GM21786 (cell line): ENCODE data around the gene RAB37.

ENCODE experiments used
- ATAC-seq: cut with Tn5 transposase; IDR thresholded peaks from one replicate; pipeline ENCODE4 v1.9.1; 2021; ENCODE audit not compliant: unreplicated experiment

Gene RAB37

DNA sequence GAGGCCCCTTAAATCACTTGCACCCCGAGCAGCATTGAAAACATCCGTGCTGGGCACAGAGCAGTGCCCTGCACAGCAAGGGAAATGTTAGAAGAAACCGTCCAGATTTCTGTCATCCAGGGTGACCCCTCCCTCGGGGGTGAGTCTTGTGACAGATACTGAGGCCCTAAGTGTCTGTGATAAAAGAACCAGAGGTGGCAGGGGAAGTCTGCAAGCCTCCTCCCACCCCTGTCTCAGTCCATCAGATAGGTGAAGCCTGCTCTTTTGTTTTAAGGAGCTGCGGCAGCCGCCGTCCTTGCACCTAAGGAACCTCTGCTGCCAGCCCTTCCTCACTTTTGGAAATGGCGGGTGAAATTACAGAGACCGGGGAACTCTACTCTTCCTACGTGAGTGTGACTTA is 39.9 kb downstream of the RAB37 start:
- ATAC-seq: no peak

DNA sequence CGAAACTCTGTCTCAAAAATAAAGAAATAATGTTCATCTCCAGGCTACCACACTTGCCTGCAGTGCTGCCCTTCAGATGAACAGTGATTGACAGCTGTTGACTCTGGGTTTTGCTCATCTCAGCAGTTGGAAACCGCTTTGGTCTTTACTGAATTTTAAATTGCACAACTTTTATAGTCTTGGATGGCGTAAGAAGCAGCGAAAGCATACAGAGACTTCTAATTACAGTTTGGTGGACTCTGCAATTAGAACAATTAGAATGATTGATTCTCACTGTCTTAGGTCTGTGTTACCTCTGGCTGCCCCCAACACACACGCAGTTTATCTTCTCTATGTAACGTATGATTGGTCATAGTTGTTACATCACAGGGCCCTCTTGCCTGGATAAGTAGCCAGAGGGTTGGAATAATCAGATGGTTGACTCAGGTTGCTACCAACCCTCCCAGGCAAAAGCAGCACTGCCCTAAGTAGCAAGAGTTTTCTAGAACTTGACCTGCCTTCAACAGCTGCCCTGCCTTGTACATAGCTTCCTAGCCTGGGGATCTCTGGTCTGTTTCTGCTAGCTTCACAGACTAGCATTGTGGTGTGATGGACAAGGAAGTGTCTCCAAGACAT is 41.0 kb downstream of the RAB37 start:
- ATAC-seq: no peak

DNA sequence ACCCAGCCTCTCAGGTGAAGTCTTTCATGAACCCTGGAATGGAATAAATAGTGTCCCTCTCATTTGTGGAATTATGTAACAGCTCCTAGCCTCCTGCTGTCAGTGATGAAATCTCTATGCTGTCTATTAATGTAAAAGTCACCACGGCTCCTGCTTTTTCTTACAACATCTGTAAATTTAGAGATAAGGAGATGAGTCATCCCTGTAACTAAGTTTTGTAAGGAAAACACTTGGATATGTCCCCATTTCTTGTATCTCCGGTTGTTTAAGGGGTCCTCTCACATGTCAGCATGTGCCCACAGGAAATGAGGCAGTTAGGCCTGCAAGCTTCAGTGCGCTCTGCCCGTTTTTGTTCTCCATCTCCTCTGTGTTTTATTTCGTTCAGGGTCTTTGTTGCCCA is 41.9 kb downstream of the RAB37 start:
- no peak for ATAC-seq

DNA sequence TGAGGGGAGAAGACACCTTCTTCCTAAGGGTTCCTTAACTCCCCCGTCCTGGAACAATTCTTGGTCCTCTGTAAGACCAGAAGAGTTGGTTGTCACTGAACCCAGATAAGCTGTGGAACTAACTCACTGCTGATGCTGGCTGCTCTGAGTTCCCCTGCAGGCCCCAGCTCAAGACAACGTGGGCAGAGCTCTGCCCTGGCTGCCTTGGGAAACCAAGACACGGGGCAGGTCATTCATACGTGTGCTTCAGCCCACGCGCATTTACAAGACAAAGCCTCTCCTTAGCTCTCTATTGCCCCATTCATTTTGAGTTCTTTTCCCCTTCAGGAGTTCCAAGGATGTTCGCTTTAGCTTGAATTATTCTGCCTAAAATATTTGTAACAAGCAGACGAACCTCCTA is 42.4 kb downstream of the RAB37 start:
- ATAC-seq: no peak

DNA sequence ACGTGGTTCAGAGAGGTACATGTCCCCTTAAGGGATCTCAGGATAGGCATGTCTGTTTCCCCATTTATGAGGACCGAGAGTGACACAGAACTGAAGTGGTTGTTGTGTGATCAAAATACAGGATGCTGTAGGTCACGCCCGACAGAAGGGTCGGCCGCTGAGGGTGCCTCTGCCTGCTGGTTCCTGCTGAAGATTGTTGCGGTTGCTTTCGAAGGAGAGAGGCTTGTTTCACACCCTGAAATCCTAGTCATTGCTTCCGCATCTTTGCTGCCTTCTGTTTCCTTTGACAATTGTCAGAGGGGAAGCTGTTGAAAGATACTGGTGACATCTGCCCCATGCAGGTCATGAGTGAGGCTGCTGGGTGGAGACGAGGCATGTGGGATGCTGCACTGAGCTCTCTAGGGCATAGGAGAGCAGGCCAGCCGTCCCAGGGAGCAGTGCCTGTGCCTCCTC is 42.9 kb downstream of the RAB37 start:
- no peak for ATAC-seq

DNA sequence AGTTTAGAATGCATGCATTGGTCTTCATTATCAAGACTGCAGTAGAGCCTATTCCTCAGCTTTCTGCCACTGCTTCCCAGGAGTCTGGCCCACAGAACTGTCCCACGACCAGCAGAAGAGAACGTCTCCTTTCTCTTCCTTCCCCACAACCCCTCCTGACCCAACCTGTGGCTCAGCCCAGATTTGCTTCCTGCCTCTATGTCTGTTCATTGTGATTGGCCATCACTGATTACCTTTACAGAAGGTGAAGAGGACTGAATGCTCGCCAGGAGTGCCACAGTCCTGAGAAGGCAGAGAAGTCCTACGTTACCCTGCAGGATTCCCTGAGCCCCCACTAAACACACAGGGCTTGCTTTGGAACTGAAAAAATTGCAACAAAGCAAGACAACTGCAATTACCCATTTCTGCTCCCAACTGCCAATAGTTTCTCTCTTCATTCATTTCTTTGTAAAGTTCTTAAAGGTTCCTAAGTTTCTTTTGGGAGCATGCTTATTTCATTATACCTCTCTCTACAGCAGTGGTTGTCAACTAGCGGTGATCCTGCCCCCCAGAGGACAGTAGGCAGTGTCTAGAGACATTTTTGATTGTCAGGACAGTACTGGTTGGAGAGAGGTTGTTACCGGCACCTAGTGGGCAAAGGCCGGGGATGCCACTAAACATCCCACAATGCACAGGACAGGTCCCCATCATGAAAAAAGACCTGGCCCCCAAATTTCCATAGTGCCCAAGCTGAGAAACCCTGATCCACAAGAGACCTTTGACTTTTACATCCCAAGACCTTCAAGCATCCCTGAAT is 43.6 kb downstream of the RAB37 start:
- ATAC-seq: no peak

DNA sequence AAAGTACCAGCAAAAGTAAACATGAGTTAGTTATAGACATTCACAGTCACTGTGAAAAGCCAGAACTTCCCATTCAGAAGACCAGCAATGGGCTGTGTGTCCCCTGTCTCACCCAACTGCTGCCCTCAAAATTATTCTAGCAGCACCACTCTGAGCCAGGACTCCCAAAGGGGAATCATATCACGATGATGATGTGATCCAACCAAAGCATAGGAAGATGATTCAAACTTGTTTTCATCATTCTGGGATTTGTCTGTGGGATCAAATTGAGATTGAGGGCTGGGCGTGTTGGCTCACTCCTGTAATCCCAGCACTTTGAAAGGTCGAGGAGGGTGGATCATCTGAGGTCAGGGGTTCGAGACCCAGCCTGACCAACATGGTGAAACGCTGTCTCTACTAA is 45.5 kb downstream of the RAB37 start:
- no peak for ATAC-seq

DNA sequence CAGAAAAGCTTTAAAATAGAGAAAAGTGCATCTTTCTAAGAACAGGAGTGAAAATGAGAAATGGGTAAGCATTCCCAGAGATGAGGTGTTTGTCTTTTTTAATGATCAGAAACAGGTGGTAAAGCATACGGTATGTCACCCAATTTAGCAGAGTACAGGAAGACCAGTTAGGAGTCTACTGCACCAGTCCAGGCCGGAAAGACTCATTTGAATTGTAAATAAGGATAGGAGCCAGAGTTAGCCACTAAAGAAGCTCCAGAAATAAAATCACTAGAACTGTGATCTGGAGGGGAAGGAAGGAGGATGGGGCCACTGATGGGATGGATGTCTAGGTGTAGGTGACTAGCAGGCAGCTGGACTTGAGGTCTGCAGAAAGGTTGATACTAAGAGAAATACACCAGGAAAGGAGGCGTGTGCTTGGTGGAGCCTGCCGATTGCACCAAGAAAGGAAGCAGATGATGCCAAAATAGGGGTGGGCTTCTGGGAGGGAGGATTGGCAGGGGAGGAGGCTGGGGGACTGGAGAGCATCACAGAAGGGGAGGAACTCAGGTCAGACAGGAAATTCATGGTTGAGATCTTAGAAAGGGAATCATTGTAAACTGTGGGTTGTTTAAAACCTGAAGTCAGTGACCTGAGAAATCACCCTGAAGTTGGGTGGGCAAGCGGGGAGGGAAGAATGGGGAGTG is 47.2 kb downstream of the RAB37 start:
- no peak for ATAC-seq

DNA sequence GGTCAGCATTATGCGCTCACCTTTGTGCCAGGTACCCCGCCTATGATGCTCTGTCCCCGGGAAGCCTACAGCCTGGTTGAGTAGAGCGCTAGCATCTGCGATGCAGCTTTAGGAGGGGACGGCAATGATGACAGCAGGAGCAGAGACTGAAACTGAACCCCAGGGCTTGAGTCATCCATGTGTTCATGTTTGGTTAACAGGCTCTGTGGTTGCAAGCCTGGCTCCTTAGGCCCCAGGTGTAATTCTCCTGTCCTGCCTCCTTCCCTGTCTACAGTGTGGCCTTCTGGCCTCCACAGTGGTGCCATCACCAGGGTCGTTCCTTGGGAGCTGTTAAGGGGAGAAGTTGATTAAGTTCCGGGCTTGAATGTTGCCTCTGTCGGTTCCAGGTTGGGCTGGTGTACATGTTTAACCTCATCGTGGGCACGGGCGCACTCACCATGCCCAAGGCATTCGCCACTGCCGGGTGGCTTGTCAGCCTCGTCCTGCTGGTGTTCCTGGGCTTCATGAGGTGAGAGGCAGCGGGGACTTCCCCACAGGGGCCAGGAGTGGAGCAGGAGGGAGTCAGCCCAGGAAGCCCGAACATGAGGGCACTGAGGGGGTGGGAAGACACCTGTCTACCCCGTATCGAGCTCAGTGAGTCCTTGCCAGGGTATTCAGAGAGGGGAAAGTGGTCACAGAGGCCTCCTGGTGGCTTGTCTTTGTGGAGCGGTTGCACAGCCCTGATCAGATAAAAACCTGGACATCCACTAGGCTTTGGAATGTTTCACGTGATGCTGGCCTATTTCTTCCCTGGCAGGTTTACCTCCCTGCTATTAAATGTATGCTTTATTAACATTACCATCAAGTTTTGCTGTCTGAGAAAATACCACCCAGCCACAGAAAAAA is 48.3 kb downstream of the RAB37 start:
- ATAC-seq: no peak

DNA sequence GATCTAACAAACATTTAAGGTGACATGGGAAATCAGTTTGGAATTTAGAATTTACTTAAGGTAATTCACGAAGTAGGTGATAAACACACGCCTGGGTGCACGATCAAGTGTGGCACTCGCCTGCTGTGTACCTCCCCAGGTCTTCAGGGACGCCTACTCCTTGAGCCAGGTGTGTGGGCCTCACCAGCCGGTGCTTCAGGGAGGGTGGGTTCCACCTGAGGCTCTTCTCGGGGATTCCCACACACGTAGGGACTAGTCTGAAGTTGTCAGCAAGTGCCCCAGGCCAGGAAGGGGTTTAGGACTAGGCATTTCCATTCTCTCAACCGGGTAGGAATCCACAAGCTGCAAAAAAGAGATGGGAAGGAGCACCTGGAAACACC is 48.9 kb downstream of the RAB37 start:
- ATAC-seq: no peak

DNA sequence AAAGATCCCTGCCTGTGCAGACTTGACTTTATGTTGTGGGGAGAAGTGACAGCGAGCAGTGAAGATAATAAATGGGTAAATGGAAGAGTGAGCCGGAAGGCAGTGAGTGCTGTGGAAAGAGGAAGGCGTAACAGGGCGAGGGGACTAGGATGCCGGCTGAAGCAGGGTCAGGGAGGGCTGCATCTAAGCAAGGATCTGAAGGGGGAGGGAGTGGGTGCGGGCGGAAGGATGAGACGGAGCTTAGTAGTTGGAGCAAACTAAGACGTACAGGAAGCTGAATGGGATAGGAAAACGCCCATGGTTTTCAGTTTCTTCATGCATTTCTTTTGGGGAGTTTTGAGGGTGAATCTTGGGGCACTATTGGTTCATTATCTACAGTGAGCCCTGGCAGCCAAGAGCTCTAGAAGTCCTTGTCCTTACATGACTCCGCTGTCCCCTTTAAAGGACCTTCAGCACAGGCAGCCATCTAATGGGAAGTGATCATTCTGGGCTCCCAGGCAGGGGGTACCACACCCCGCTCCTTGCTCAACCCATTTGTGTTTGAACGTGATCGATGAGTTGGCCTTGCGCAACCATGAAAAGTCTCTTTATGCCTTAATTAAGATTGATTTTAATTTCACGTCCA is 49.5 kb downstream of the RAB37 start:
- ATAC-seq: no peak

DNA sequence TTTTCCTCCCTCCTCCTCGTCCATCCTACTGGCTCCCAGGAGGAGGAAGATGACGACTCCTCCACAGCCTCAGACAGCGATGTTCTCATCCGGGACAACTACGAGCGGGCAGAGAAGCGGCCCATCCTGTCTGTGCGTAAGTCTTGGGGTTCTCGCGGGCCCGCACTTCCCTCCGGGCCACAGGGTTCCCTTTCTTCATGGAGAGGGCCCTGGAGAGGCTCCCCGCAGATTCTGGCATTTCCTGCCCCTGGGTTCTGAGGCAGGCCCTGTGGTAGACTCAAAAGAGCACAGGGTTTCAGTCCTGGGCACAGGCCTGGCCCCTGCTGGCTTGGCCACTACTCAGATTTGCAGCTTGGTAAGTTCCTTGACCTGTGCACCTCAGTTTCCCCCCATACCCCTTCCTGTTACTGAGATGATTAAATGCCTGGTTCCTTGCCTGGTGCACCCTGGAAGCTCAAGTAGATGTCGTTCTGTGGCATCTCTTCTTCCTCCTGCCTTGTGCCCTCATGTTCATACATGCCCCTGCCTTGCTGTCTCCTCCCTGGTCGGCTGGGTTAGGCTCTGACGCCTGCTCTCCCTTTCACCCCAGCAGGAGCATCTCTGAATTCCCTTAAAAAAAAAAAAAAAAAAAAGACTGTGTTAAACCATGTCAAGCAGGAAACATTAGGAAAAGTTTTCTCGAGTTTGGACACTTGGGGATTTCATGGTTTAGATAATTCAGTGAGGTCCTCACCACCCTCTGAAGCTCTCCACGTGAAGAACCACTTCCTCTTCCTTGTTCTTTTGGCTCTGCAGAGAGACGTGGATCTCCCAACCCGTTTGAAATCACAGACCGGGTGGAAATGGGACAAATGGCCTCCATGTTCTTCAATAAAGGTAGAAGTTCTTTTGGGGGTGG is 53.4 kb downstream of the RAB37 start:
- ATAC-seq: no peak

DNA sequence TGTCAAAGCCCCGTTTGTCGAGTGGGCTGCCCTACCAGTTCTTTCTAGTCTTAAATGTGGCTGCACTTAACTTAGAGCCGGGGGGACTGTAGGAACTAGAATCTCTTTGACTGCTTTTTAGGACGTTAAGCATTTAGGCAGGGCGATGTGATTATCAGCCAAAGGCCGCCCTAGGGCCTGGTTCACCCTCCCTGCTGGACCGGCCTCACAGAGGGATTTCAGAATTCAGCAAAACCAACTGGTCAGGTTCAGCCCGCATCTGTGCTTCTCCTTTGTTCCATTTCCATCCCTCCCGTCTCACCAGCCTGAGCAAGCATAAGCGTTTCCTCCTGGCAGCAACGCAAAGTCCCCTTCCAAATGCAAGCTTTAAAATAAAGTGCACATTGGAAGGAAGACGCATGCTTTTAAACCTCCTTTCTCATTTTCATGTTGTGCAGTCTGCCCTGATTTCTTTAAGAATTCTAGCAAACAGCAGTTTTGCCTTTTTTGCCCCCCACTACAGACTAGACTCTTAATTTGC is 55.6 kb downstream of the RAB37 start:
- ATAC-seq: no peak

DNA sequence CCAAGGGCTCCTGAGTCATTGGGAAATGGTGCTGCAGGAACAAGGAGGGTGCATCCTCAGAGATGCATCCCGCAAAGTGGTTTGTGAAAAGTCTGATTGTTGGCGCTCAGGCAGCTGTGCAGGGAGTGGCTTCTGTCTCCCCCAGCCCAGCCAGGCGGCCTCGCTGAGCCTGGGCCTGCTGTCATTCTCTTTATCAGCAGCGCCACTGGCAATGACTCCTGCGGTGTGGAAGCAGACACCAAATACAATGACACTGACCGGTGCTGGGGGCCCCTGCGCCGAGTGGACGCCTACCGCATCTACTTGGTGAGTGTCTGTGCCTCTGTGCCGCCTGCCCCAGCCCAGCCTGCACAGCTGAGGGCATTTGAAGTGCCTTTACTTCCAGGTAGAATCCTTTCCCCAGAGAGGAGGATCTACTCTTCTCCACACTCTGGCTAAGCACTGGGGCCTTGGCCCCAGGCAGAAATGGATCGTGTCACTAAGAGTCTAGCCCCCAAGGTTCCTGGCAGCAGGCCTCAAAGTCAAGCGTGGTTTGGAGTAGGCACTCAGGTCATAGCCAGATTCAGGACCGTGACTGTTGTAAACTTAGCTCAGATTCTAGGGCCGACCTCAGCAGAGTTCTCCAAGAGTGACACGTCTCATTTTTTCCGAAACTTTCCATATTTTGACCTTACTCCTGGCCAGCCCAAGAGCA is 58.4 kb downstream of the RAB37 start:
- ATAC-seq: no peak

DNA sequence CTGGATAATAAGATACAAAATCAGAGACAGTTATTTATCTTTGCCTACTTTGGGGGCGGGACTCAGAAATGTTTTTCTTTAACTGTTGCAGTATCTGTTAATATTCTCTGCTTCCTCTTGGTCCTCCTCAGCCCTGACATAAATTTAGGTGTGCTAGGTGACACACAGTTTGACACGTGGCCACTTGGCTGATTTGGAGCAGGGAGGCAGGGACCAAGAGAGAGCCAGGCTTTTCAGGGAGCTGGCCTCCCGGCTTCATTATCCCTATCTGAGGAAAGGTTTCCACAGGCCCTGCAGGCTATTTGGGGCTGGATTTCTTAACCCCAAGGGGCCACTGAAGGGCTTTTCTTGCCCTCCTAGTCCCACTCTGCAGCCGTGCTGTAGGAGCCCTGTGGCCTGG is 59.2 kb downstream of the RAB37 start:
- ATAC-seq: no peak

DNA sequence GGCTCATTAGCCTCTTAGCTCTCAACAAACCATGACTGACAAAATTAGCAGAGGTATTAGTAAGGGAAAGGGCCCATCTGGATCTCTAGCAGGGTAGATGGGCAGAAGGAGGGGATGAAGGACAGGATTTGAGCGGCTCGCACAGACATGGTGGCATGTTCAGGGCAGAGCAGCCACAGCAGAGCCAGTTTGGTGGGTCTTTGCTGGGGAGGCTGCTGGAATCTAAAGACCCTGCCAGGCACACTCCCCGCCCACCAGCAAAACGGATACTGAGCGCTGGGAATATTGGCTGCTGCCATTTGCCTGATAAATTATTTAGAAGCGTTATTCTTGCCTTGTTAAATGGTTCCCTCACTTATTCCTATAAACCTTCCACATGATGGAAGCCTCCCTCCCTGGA is 59.8 kb downstream of the RAB37 start:
- no peak for ATAC-seq
